PC-9 (cell line): ENCODE results near the gene TYW3.

Source experiments
- CTCF ChIP-seq: fragments of 200-600 bp; sonication (generic); conservative IDR thresholded peaks from 2 replicates; pipeline ENCODE4 v1.6.1; 2017; ENCODE audit warnings: mixed run types, antibody characterized with exemption, mild to moderate bottlenecking, moderate library complexity
- EZH2 ChIP-seq: fragments of 200-600 bp; sonication (generic); IDR thresholded peaks from 2 replicates; pipeline ENCODE4 v1.8.0; 2017; ENCODE audit warnings: antibody characterized with exemption, low read depth

GRCh38 chr1:74728736-74729135, 4.2 kb upstream of the TYW3 start:
- TF ChIP-seq CTCF, result no peak
- no peak for TF ChIP-seq EZH2
